22Rv1 (cell line): ENCODE results near the gene IGF1R.

Experiments used
- ZFX ChIP-seq: fragments of 450-650 bp; IDR thresholded peaks from 2 replicates; pipeline ENCODE4 v1.6.1; 2017; ENCODE audit warnings: antibody characterized with exemption, borderline replicate concordance
- TF ChIP-seq, protein P1 (sequence below): fragments of 450-650 bp; IDR thresholded peaks from 2 replicates; pipeline ENCODE4 v1.5.1; 2017; ENCODE audit warnings: mild to moderate bottlenecking

DNA sequence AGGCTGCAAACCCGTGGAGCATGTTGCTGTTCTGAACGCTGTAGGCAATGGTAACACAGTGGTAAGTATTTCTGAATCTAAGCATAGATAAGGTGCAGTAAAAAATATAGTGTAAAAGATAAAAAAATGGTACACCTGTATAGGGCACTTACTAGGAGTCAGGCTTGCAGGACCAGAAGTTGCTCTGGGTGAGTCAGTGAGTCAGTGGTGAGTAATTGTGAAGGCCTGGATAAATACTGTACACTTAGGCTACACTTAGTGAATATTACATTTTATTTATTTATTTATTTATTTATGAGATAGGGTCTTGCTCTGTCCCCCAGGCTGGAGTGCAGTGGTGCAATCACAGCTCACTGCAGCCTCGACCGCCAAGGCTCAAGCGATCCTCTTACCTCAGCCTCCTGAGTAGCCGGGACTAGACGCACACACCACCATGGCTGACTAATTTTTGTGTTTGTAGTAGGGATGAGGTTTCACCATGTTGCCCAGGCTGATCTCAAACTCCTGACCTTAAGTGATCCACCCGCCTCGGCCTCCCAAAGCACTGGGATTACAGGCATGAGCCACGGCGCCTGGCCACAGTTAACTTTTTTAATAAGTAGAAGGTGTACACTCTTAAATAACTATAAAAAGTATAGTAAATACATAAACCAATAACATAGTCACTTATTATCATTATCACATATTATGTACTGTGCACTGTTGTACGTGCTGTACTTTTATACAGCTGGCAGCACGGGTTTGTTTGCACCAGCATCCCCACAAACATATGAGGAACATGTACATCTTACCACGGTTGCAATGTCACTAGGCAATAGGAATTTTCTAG, 155.1 kb downstream of the IGF1R start:
- TF ChIP-seq, protein P1, sequence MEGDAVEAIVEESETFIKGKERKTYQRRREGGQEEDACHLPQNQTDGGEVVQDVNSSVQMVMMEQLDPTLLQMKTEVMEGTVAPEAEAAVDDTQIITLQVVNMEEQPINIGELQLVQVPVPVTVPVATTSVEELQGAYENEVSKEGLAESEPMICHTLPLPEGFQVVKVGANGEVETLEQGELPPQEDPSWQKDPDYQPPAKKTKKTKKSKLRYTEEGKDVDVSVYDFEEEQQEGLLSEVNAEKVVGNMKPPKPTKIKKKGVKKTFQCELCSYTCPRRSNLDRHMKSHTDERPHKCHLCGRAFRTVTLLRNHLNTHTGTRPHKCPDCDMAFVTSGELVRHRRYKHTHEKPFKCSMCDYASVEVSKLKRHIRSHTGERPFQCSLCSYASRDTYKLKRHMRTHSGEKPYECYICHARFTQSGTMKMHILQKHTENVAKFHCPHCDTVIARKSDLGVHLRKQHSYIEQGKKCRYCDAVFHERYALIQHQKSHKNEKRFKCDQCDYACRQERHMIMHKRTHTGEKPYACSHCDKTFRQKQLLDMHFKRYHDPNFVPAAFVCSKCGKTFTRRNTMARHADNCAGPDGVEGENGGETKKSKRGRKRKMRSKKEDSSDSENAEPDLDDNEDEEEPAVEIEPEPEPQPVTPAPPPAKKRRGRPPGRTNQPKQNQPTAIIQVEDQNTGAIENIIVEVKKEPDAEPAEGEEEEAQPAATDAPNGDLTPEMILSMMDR = no peak
- TF ChIP-seq ZFX = no peak
